GM21360 (cell line): ENCODE results near the gene ZNF274.
"Not testable (repeated sequence)": the region's sequence is repeated elsewhere in the genome, so short reads cannot be mapped to it uniquely, and the experiment has no call there.

ENCODE experiments used
- ATAC-seq: cut with Tn5 transposase; IDR thresholded peaks from one replicate; pipeline ENCODE4 v1.9.1; 2021; ENCODE audit warnings: mild to moderate bottlenecking, moderate library complexity; ENCODE audit not compliant: unreplicated experiment

Gene ZNF274

GRCh38 chr19:58182989-58183816 is at the start of gene ZNF274:
Gene ZNF274 (plus strand): TSS chr19:58183061. CDS start chr19:58183966, 905 bp downstream.
- peak; percentile 74 for ATAC-seq

- ATAC-seq = no peak
Measured at GRCh38 chr19:58134244-58134643, 48.6 kb upstream of the ZNF274 start.

GRCh38 chr19:58145849-58146248 is 37.0 kb upstream of the ZNF274 start:
- no peak for ATAC-seq

GRCh38 chr19:58147475-58147874 is 35.4 kb upstream of the ZNF274 start:
- ATAC-seq = not testable (repeated sequence)

- ATAC-seq = peak; percentile 44
Measured at GRCh38 chr19:58150328-58150921, 32.4 kb upstream of the ZNF274 start, which contains the start of gene ZNF329. Gene ZNF329 (minus strand): TSS chr19:58150789. CDS start chr19:58129503, 21,286 bp downstream.

- ATAC-seq = no peak
Measured at GRCh38 chr19:58153386-58153785, 29.5 kb upstream of the ZNF274 start.

- ATAC-seq = no peak
Measured at GRCh38 chr19:58154287-58154678, 28.6 kb upstream of the ZNF274 start.

GRCh38 chr19:58154679-58155648 is 27.9 kb upstream of the ZNF274 start:
- ATAC-seq = peak; percentile 77

GRCh38 chr19:58157045-58157728 is 25.7 kb upstream of the ZNF274 start:
- ATAC-seq = no peak

GRCh38 chr19:58166268-58166667 is 16.6 kb upstream of the ZNF274 start:
- ATAC-seq = no peak

GRCh38 chr19:58166708-58167280 is 16.1 kb upstream of the ZNF274 start:
- ATAC-seq = no peak

GRCh38 chr19:58170860-58171259 is 12.0 kb upstream of the ZNF274 start:
- no peak for ATAC-seq

GRCh38 chr19:58181902-58182576 is 822 bp upstream of the ZNF274 start:
- no peak for ATAC-seq

GRCh38 chr19:58182577-58182988 is 278 bp upstream of the ZNF274 start:
- ATAC-seq = peak; percentile 38

- ATAC-seq = no peak
Measured at GRCh38 chr19:58183817-58184215, 955 bp downstream of the ZNF274 start.

- no peak for ATAC-seq
Measured at GRCh38 chr19:58196901-58197616, 14.2 kb downstream of the ZNF274 start.

GRCh38 chr19:58203814-58204475 is 21.1 kb downstream of the ZNF274 start:
- no peak for ATAC-seq

GRCh38 chr19:58204566-58204965 is 21.7 kb downstream of the ZNF274 start:
- ATAC-seq = no peak
